ENCODE measurements around the gene ADGRD1.

ADGRD1 gene

DNA sequence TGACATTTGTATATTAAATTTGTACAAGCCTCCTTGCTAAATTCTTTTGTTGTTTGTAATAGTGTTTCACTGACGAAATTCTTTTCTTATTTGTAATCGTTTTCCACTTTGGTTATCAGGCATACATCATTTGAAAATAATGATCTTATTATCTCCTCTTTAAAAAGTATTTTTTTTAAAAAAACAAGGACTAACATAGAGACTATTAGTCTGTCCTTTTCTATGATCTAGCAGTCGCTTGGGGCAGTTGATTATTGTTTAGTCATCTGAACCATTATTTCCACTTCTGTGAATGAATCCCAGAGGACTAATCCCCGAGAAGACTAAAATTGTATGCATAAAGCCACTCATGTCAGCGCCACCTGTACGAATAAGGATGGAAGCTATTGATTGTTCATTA is 11.5 kb downstream of the ADGRD1 start:
- no peak for DNase-seq (ENCODE audit: low read depth in 4 of 4, low spot score in 1 of 4)

DNA sequence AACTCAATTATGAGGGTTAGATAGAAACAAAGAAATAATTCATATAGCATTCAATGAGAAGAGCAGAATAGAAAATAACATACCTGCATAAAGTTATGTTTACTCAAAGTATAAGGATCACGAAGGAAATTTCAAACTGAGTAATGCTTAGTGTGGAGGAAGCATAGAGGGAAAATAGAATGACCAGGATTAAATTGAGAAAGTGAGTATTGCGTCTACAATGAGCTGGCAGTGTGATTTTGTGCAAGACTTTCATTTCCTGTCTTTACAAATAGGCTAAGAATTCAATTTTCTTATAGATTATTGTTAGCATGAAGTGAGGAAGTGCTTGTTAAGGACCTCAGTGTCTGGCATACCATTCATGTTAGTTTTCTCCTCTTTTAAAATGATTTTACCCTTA is 12.0 kb downstream of the ADGRD1 start:
- DNase-seq (ENCODE audit: low read depth in 4 of 4, low spot score in 1 of 4): no peak

DNA sequence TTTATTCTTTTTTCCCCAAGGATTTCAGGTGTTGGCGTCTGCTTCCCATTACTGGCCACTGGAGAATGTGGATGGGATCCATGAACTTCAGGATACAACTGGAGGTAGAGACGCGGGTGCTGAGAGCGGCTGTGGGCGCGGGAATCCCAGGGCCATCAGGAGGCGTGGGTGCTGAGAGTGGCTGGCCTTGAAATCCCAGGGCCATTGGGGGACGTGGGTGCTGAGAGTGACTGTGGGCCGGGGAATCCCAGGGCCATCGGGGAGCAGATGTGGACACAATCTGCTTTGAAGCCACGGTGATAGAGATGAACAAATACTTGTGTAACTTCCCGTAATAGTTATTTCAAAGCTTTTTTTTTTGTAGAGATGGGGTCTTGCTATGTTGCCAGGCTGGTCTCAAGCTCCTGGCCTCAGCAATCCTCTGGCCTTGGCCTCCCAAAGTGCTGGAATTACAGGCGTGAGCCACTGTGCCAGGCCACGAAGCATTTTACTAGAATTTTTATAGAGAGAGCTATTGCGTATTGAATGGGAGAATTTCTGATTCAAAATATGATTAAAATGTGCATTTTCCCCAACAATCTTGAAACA is 12.8 kb downstream of the ADGRD1 start:
- DNase-seq (ENCODE audit: low read depth in 4 of 4, low spot score in 1 of 4): no peak

DNA sequence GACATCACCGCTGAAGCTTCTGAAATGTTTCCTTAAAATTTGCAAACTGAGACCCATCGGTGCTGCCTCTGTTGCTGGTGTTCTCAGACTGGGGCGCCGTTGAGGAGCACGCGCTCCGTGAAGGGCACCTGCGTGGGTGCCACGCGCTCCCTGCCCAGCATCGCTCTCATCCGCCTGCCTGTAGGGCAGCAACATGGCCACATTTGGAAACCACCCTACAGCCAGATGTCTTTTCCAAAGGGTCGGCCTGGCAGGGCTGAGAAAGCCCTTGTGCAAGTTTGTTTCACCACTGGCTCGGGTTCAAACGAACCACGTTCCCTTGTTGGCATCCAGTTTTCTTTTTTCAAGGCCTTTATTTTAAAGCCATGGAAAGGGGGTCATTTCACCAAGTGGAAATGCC is 13.9 kb downstream of the ADGRD1 start:
- DNase-seq (ENCODE audit: low read depth in 4 of 4, low spot score in 1 of 4): no peak

DNA sequence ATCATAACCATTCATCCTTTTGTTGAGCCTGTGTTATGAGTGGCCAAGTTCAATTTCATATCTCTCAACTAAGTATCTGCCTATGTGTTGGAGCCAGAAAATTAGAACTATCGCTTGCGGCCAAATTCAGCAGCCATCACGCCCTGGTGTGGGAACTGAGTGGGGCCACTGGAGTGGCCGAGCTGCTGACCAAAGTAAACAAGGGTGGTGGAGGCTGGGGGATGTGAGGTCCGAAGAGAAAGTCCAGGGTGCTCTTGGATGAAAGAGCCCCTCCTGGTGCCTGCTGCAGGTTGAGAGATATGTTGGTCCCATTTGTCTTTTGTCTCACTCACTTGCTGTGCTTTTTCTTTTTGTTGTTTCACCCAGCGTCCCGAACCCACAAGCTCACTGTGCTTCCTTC is 14.9 kb downstream of the ADGRD1 start:
- DNase-seq (ENCODE audit: low read depth in 4 of 4, low spot score in 1 of 4): no peak

DNA sequence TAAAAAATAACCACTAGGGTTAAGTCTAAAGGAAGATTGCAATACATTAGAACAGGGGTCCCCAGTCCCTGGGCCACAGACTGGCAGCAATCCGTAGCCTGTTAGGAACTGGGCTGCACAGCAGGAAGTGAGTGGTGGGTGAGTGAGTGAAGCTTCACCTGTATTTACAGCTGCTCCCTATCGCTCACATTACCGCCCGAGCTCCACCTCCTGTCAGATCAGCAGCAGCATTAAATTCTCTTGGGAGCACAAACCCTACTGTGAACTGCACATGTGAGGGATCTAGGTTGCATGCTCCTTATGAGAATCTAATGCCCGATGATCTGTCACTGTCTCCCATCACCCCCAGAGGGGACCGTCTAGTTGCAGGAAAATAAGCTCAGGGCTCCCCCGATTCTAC is 15.5 kb downstream of the ADGRD1 start:
- DNase-seq (ENCODE audit: low read depth in 4 of 4, low spot score in 1 of 4): no peak

DNA sequence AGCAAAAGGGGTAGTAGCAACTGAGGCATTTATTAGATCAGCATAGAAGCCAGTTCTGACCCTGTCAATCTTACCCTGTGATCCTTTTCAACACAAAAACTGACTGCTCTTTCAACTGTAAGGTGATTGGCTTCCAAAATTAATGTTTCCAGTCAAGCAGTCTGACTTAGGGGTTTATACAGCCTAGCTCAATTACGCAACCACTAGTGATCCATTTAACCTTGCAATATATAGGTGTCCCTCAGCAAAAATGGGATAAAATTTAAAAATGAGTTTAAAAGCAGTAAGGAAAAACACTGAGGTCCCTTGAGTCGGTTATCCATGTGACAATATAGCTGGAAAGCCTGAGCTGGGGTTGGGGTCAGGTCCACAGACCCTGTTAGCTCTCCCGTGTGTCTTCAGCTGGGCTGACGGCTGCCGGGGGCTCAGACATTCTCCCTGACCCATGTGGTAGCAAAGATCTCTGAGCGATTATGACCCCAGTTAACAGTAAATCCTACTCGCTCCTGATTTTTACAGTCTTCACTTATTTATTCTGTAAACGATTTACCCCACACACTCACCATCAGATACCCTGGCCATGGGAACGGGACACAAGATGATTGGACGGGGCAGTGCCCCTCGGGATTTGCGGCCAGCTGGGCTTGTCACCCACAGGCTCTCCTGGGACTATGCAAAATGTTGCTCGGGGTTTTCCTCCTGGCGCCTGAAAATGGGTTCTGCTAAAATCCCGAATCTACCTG is 16.6 kb downstream of the ADGRD1 start:
- no peak for DNase-seq (ENCODE audit: low read depth in 4 of 4, low spot score in 1 of 4)

DNA sequence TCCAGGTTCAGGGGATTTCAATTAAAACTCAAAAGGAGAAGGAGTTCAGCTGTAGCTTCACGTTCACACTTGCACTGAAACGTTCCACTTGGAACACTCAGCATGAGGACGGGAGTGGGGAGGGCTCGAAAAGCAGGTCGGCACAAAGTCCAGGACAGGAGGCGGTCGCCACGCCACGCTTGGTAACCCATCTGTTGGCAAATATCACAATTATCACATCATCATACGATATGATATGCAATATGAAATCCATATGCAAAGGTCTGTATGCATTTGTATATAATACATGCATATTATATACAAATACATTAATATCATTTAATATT is 17.2 kb downstream of the ADGRD1 start:
- no peak for DNase-seq (ENCODE audit: low read depth in 4 of 4, low spot score in 1 of 4)

DNA sequence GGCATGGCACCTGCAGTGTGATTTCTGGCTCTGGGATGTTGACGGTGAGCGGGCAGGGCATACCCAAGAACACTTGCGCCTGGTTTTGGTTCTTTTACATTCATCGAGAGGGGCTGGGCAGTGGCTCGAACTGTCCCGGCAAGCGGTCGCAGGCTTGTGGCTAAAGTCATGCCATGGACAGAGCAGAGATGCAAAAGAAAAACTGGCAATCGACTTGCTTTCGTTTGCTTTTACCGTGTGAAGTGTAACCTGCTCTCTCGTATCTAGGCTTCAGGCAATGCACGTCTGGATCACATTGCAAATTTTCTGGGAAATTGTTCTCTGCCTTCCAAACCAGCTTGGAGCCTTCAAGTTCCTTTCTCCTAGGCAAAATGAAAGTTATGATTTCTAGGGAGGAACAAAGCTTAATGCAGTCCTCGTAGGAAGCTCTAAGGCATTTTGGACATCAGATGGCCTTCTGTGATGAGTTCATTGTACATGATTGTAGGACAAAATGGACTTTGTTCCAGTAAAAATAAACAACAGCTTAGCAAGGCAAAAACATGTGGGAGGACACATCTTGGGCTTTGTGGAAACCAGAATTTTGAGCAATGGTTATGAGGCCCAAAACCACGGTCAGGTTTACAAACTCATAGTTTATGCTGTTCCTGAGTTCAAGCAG is 18.3 kb downstream of the ADGRD1 start:
- DNase-seq (ENCODE audit: low read depth in 4 of 4, low spot score in 1 of 4): no peak

DNA sequence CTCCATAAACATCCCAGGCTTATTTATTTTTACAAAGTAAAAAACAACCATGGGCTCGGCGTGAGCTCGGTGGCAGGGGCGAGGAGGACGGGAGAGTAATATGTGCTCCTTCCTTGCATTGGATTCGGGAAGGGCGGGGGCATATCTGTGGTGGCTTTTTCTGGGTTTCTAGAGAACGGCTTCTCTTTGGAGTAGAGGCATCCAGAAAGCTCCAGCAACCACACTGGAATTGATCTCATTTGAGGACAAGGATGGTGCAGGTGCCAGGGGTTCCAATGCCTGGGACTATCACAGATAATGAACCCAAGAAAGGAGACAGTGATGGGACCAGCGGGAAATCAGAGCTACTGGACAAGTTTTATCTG is 18.9 kb downstream of the ADGRD1 start:
- DNase-seq (ENCODE audit: low read depth in 4 of 4, low spot score in 1 of 4): no peak

DNA sequence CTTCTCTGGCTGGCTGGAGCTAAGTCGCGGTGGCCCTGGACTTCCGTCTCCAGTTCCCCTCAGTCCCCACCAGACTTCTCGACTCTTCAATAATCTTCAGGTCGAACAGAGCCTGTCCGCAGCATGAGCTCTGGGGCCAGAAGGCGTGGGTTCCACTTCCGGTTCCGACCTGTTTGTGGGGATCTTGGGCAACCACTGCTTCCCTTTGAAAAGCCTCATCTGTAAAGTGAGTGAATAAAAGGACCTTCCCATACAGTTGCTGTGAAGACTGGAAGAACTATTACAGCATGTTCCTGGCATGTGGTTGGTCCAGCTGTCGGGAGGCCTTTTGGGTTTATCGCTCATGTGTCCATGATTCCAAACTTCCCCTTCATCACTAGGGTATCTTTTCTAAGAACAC is 19.4 kb downstream of the ADGRD1 start:
- no peak for DNase-seq (ENCODE audit: low read depth in 4 of 4, low spot score in 1 of 4)

DNA sequence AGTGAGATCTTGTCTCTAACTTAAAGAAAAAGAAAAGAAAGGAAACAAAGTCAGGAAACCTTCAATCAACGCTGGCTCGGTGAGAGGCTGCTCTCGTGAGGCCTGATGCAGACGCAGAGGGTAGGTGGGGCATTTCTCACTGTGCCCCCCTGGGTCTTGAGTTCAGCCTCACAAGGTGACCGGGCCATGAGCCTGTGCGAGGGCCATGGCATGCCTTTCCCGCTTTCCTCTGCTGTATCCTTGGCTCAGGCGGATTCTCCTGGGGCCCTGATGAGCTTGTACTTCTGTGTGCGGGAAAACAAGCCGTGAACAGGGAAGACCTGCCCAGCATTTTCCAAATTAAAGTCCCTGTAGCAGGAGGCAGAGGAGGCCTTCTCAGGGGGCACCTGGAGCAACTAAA is 20.2 kb downstream of the ADGRD1 start:
- DNase-seq (ENCODE audit: low read depth in 4 of 4, low spot score in 1 of 4): no peak

DNA sequence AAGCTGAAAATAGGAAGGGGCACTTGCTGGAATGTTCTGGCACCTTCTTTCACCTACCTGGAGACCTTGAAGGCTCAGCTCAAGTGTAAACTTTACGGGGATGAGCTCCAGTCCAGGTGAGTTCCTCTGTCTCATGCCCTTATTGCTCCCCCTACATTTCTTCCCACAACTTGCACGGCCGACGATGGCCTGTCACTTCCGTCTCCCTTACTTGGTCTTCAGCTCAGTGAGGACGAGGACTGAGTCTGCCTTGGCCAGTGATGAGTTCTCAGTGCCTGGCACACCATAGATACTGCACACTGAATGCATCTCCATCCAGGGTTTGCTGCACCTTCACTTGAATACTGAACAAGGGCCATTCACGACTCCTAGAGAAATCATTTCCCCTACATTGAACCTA is 21.4 kb downstream of the ADGRD1 start:
- DNase-seq (ENCODE audit: low read depth in 4 of 4, low spot score in 1 of 4): no peak

DNA sequence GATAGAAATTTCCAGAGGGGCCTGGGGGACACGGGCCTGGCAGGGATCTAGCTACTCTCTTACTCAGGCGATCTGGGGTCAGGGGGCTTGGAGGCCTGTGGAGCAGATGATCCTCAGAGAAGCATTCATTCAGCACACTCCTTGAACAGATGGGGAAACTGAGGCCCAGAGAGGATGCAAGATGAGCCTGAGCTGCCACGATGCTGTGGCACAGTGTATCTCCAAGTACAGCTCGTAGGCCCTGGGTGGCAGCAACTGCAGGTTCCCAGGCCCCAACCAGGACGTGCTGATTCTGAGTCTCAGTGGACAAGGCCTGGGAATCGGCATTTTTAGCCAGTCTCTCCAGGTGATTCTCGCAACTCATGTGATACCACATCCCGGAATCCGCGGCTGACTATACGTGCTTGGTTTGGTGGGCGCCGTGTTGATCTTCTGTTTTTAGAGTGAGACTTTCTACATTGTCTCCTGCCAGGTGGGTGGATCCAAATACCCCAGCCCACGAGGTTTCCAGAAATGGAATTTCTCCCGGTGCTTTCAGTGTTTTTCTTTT is 22.5 kb downstream of the ADGRD1 start:
- no peak for DNase-seq (ENCODE audit: low read depth in 4 of 4, low spot score in 1 of 4)

DNA sequence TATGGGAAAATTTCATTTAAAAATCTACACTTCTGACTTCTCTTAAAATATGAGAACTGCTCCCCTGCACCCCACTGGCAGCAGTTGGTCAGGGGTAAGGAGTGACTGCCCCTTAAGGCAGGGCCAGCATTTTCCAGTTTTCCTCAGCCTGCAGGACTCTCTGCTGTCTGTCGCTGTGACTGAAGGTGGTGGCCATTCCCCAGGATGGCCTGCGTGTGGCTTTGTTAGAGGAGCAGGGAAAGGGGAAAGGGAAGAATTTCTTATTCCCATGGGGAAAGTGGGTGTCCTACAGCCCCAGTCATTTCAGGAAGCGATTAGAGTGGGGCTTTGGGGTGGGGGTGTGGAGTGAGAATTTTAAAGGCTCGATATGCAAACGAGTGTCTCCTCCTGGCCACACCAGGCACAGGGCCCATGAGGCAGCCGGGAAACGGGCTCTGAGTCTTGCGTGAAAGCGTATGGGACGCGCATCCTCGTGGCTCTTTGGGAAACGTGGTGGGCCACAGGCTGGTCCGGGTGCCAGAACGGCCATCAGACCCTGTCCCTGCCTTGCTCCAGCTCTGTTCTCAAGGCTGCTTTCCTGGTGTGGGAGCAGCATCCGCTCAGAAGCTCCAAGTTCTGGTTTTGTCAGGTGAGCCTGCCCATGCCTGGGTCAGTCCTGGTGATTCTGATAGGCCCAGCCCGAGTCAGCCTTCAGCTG is 23.5 kb downstream of the ADGRD1 start:
- no peak for DNase-seq (ENCODE audit: low read depth in 4 of 4, low spot score in 1 of 4)

DNA sequence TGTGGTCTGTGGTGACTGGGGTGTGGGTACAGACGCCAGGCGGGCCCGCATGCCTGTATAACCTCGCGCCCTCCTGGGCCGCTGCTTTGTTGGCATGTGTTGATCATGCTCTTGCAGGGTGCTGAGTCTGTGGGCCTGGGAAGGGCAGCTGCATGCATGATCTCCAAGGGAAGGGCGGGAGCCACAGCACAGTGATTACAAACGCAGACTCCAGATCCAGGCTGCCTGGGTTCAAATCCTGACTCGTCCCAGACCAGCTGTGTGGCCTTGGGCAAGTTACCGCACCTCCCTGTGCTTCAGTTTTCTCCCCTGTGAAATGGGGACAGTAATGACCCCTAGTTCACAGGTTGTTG is 24.0 kb downstream of the ADGRD1 start:
- no peak for DNase-seq (ENCODE audit: low read depth in 4 of 4, low spot score in 1 of 4)

DNA sequence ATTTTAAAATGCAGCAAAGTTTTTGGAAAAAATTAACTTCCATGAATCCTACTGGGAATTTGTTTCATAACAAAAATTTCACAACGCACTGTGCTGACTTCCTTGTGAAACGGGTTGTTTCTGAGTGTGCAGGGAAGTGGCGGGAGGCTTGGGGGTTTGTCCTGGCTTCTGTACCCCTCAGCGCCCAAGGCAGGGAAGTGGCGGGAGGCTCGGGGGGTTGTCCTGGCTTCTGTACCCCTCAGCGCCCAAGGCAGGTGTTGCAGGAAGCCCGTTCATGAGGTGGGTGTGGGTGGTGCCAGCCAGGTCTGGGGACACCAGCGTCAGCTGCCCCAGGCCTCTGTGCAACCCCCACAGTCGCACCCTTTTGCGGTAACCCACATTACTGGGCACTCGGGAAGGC is 25.1 kb downstream of the ADGRD1 start:
- DNase-seq (ENCODE audit: low read depth in 4 of 4, low spot score in 1 of 4): no peak

DNA sequence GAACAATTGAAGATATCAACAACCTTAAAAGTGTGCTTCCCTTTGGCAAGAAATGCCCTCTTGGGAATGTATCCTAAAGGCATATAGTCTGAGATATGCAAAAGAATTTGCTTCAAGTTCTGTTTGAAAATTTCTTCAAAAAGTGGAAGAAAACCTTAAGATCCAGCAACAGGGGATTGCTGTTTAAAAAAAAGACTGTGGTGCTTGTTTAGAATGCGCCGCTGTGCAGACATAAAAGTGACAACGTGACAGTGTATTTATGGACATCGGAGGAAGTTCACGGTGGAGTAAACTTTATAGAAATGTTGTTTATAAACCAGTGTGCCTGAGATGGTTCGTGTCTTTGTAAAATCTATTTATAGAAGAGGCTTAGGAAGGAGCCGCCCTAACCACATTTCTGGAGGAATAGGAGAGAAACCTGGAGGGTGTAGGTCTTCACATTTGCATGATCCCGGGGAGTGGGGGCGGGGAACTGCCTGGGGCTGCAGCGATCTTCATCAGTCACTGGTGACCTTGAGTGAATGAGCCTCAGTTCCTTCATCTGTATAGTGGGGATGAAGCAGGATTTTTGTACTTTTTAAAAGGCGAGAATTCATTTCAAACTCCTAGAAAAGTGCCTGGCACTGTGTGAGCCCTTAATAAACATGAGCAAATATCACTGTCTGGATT is 27.5 kb downstream of the ADGRD1 start:
- DNase-seq (ENCODE audit: low read depth in 4 of 4, low spot score in 1 of 4): no peak

DNA sequence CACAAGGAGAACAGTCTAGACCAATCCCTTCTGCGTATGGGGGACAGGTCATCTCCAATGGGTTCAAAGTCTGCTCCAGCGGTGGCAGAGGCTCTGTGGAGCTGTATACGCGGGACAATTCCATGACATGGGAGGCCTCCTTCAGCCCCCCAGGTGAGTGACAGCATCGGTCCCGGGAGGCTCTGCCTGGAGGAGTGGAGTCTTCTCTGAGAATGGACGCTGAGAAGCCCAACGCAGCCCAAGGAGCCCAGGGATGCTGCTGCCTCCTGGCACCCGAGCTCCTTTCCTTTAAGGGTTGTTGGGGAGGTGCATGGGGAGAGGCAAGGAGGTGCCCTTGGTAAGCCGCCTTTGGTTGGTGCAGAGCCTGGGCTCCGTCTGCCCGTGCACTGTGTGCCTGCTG is 28.2 kb downstream of the ADGRD1 start:
- no peak for DNase-seq (ENCODE audit: low read depth in 4 of 4, low spot score in 1 of 4)

DNA sequence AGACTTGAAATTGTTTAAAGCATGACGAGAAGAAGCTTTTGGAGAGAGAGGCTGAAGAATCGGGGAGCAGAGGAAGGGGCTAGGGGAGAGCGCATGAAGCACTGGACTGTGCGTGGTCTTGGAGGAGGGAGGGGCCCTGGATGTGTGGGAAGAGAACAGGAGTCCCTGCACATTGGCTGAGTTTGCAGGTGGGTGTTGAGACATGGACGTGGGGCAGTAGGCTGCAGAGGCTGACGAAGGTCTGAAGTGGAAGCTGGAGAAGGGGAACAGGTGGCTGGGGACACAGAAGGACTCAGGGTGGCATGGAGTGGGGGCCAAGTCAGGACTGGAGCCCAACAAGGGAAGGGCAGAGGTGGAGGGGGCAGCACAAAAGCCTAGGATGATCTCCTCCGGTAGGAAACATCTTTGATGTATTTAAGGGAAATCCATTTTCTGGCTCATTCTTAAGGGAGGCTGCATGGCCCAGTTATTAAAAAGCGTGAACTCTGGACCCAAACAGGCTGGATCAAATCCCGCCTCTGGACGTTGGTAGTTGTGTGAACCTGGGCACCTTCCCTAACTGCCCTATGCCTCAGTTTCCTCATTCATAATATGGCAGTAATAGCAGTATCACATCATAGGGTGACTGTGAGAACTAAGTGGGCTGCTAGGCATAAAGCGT is 29.0 kb downstream of the ADGRD1 start:
- DNase-seq (ENCODE audit: low read depth in 4 of 4, low spot score in 1 of 4): no peak
